K562 (cell line): ENCODE data around the gene PPIE.
"Not testable (repeated sequence)": the region's sequence is repeated elsewhere in the genome, so short reads cannot be mapped to it uniquely, and the experiment has no call there.

ENCODE experiments used
- ATF3 ChIP-seq, 2 experiments: fragments of 450-650 bp in 1 of 2; sonication (generic) in 1 of 2; formaldehyde crosslinking in 1 of 2; IDR thresholded peaks in 1 of 2; conservative IDR thresholded peaks in 1 of 2; 2 replicates each; pipeline versions ENCODE4 v1.6.1 to v1.8.1; 2016 to 2023; ENCODE audit warnings: mild to moderate bottlenecking in 2 of 2, moderate library complexity in 2 of 2, inconsistent platforms in 1 of 2, missing genetic modification reagents in 1 of 2
- HCFC1 ChIP-seq: IDR thresholded peaks from 2 replicates; pipeline ENCODE4 v1.6.1; 2012; ENCODE audit warnings: low read depth, low read length, improper control_type of control experiment
- HMBOX1 ChIP-seq: sonication (generic); IDR thresholded peaks from 2 replicates; pipeline ENCODE4 v1.6.1; 2016
- POLR2A ChIP-seq: fragments of 450-650 bp; conservative IDR thresholded peaks from 2 replicates; pipeline ENCODE4 v1.6.1; 2016
- SREBF2 ChIP-seq: sonication (generic); formaldehyde crosslinking; IDR thresholded peaks from 2 replicates; pipeline ENCODE4 v1.4.0; 2020; ENCODE audit warnings: mild to moderate bottlenecking, missing genetic modification reagents
- TCF7L2 ChIP-seq: fragments of 150-350 bp; IDR thresholded peaks from 2 replicates; pipeline ENCODE4 v1.6.1; 2016; ENCODE audit warnings: low read depth, mild to moderate bottlenecking, low read length, moderate library complexity
- TEAD1 ChIP-seq, 2 experiments: fragments of 450-650 bp in 1 of 2; sonication (generic) in 1 of 2; formaldehyde crosslinking; IDR thresholded peaks; 2 replicates each; pipeline versions ENCODE4 v1.4.0 to v1.8.0; 2020 to 2022; ENCODE audit warnings: mild to moderate bottlenecking in 2 of 2, missing genetic modification reagents in 1 of 2
- ZFX ChIP-seq: sonication (generic); formaldehyde crosslinking; IDR thresholded peaks from 2 replicates; pipeline ENCODE4 v1.8.0; 2022; ENCODE audit warnings: mild to moderate bottlenecking, missing genetic modification reagents, moderate library complexity
- ZNF639 ChIP-seq, 2 experiments: fragments of 200-800 bp in 1 of 2; sonication (Bioruptor generic) in 1 of 2; sonication (generic) in 1 of 2; formaldehyde crosslinking in 1 of 2; IDR thresholded peaks in 1 of 2; conservative IDR thresholded peaks in 1 of 2; 2 replicates each; pipeline versions ENCODE4 v1.5.0 to v1.6.1; 2016 to 2020; ENCODE audit warnings: missing compliant biosample characterization in 1 of 2, missing genetic modification characterization in 1 of 2, missing genetic modification reagents in 1 of 2
- TF ChIP-seq, protein P1 (sequence below), 3 experiments: IDR thresholded peaks in 2 of 3; conservative IDR thresholded peaks in 1 of 3; 2 replicates each; pipeline ENCODE4 v1.5.1; 2011 to 2012; ENCODE audit warnings: low read length in 3 of 3, mild to moderate bottlenecking in 3 of 3, control low read depth in 2 of 3, improper control_type of control experiment in 1 of 3, inconsistent platforms in 1 of 3, low read depth in 1 of 3, mixed read lengths in 1 of 3, moderate library complexity in 1 of 3; ENCODE audit not compliant: insufficient read depth in 2 of 3
- TF ChIP-seq, protein P2 (sequence below): sonication (generic); formaldehyde crosslinking; IDR thresholded peaks from 2 replicates; pipeline ENCODE4 v1.8.0; 2022; ENCODE audit warnings: mild to moderate bottlenecking, missing genetic modification reagents
- TF ChIP-seq, protein P3 (sequence below), 2 experiments: fragments of 450-650 bp in 1 of 2; sonication (generic) in 1 of 2; formaldehyde crosslinking; conservative IDR thresholded peaks; 2 replicates each; pipeline versions ENCODE4 v1.4.0 to v1.8.1; 2020 to 2022; ENCODE audit warnings: mild to moderate bottlenecking in 1 of 2, missing genetic modification reagents in 1 of 2
- TF ChIP-seq, protein P4 (sequence below): sonication (generic); formaldehyde crosslinking; IDR thresholded peaks from 2 replicates; pipeline ENCODE4 v1.8.0; 2022; ENCODE audit warnings: mild to moderate bottlenecking, missing genetic modification reagents, borderline replicate concordance

DNA sequence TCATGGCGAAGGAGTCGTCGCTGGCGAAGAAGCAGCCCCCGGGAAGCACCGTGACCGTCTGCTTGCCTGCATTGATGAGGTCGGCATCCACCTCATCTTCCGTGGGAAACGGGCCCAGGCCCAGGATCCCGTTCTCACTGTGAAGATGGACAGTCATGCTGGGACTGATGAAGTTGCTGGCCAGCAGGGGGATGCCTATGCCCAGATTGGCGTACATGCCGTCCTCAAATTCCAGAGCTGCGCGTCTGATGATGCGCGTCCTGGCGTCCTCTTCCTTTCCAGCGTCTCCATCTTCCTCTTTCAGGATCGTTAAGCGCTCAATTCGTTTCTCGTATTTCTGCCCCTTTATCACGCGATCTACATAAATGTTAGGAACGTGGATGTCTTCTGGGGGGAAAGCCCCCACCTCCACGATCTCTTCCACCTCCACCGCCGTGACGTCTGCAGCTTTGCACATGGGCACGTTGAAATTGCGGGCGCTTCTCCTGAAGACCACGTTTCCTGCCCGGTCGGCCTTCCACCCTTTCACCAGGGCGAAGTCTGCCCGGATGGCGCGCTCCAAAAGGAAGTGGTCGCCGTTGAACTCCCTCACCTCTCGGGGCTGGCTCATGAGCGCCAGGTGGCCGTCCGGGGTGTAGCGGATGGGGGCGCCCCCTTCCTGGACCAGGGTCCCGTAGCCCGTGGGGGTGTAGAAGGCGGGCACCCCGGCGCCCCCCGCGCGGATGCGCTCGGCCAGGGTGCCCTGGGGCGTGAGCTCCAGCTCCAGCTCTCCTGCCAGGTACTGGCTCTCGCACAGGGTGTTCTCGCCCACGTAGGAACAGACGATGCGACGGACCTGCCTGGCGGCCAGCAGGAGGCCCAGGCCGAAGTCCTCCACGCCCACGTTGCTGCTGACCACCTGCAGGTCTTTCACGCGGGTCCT lies 31.7 kb downstream of the PPIE start:
- not testable (repeated sequence) for TF ChIP-seq ZFX; TEAD1 (CRISPR knock-in tag; IDR thresholded peaks at IDR 0.05); SREBF2; ATF3 (IDR thresholded peaks at IDR 0.05); ATF3 (CRISPR knock-in tag; conservative IDR thresholded peaks at IDR 0.05); HCFC1; POLR2A; TCF7L2; HMBOX1; ZNF639 (CRISPR knock-in tag; conservative IDR thresholded peaks at IDR 0.05 in 1 of 2, IDR thresholded peaks at IDR 0.05 in 1 of 2)
- TF ChIP-seq, protein P1, sequence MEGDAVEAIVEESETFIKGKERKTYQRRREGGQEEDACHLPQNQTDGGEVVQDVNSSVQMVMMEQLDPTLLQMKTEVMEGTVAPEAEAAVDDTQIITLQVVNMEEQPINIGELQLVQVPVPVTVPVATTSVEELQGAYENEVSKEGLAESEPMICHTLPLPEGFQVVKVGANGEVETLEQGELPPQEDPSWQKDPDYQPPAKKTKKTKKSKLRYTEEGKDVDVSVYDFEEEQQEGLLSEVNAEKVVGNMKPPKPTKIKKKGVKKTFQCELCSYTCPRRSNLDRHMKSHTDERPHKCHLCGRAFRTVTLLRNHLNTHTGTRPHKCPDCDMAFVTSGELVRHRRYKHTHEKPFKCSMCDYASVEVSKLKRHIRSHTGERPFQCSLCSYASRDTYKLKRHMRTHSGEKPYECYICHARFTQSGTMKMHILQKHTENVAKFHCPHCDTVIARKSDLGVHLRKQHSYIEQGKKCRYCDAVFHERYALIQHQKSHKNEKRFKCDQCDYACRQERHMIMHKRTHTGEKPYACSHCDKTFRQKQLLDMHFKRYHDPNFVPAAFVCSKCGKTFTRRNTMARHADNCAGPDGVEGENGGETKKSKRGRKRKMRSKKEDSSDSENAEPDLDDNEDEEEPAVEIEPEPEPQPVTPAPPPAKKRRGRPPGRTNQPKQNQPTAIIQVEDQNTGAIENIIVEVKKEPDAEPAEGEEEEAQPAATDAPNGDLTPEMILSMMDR (IDR thresholded peaks at IDR 0.05 in 2 of 3, conservative IDR thresholded peaks at IDR 0.05 in 1 of 3; ENCODE audit: insufficient read depth in 2 of 3, low read depth in 1 of 3, low read length in 3 of 3) = not testable (repeated sequence)
- TF ChIP-seq, protein P2, sequence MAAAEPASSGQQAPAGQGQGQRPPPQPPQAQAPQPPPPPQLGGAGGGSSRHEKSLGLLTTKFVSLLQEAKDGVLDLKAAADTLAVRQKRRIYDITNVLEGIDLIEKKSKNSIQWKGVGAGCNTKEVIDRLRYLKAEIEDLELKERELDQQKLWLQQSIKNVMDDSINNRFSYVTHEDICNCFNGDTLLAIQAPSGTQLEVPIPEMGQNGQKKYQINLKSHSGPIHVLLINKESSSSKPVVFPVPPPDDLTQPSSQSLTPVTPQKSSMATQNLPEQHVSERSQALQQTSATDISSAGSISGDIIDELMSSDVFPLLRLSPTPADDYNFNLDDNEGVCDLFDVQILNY = not testable (repeated sequence)
- TF ChIP-seq, protein P3, sequence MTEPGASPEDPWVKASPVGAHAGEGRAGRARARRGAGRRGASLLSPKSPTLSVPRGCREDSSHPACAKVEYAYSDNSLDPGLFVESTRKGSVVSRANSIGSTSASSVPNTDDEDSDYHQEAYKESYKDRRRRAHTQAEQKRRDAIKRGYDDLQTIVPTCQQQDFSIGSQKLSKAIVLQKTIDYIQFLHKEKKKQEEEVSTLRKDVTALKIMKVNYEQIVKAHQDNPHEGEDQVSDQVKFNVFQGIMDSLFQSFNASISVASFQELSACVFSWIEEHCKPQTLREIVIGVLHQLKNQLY (CRISPR knock-in tag; conservative IDR thresholded peaks at IDR 0.05) = not testable (repeated sequence)
- TF ChIP-seq, protein P4, sequence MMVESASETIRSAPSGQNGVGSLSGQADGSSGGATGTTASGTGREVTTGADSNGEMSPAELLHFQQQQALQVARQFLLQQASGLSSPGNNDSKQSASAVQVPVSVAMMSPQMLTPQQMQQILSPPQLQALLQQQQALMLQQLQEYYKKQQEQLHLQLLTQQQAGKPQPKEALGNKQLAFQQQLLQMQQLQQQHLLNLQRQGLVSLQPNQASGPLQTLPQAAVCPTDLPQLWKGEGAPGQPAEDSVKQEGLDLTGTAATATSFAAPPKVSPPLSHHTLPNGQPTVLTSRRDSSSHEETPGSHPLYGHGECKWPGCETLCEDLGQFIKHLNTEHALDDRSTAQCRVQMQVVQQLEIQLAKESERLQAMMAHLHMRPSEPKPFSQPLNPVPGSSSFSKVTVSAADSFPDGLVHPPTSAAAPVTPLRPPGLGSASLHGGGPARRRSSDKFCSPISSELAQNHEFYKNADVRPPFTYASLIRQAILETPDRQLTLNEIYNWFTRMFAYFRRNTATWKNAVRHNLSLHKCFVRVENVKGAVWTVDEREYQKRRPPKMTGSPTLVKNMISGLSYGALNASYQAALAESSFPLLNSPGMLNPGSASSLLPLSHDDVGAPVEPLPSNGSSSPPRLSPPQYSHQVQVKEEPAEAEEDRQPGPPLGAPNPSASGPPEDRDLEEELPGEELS (CRISPR knock-in tag) = not testable (repeated sequence)
